ENCODE data around the gene SERPINB11.

The SERPINB11 gene

DNA sequence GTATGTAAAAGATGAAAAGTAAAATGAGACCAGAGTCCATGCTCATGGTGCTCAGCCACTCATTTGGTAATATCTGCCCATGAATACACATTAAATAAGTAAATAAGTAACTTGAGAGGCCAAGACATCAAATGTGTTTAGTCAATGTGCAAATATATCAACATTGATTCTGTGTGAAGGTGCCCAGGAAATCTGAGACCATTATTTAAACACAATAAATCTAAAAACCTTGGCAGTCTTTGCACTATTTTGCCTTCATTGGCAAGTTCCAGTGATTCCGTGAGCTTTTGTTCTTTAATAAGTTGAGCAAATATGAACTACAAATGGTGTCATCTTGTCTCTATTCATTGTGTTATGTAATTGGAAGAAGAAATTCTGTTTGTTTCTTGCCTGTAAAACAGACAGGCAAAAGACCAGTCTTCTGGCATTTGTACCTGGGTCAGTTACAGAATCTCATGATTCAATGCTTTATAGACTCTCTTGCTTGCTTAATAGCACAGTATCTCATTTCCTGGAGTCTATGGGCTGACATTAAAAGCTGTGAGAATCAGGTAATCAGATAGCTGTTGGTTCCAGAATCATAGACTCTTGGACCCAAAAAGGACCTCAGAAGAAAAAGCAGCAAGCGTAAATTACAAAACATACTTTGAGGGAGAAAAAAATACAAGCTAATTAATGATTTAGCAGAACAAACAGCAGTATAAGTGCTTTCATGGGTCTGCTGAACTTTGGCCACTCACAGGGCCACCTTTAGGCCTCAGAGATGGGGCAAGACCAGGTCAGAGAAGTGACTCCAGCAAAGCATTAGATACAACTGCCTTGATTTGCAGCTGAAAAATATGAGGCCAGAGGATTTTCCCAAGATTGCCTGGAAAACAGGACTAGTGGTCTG, 21.1 kb upstream of the SERPINB11 start:
- no peak for DNase-seq (ENCODE audit: low read depth)
- H3K4me3 ChIP-seq (ENCODE audit: control insufficient read depth, low read depth, low read length) = no peak overlapping the region
- TF ChIP-seq, protein P1, sequence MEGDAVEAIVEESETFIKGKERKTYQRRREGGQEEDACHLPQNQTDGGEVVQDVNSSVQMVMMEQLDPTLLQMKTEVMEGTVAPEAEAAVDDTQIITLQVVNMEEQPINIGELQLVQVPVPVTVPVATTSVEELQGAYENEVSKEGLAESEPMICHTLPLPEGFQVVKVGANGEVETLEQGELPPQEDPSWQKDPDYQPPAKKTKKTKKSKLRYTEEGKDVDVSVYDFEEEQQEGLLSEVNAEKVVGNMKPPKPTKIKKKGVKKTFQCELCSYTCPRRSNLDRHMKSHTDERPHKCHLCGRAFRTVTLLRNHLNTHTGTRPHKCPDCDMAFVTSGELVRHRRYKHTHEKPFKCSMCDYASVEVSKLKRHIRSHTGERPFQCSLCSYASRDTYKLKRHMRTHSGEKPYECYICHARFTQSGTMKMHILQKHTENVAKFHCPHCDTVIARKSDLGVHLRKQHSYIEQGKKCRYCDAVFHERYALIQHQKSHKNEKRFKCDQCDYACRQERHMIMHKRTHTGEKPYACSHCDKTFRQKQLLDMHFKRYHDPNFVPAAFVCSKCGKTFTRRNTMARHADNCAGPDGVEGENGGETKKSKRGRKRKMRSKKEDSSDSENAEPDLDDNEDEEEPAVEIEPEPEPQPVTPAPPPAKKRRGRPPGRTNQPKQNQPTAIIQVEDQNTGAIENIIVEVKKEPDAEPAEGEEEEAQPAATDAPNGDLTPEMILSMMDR (conservative IDR thresholded peaks at IDR 0.05; ENCODE audit: control insufficient read depth, insufficient read depth, low read depth, low read length) = no peak

DNA sequence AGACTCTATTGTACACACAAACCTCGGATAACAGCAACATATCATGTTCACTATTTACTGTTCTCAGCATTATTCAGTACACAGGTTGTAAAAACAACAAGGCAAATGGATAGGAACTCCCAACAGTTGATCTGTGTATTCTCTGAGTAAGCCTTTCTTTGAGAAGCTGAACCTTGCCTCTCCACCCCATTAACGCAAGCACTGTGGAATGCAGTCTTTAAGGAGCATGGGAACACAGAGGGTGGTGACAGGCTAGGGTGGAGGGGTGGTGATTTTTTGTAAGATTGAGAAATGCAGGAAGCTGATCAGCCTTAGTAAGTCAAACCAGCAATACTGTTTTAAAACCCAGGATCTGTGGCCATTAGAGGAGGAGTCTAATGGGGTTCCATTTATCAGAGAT, 19.6 kb upstream of the SERPINB11 start:
- no peak overlapping the region for H3K4me3 ChIP-seq (ENCODE audit: control insufficient read depth, low read depth, low read length)
- DNase-seq (ENCODE audit: low read depth) = peak; percentile 97

DNA sequence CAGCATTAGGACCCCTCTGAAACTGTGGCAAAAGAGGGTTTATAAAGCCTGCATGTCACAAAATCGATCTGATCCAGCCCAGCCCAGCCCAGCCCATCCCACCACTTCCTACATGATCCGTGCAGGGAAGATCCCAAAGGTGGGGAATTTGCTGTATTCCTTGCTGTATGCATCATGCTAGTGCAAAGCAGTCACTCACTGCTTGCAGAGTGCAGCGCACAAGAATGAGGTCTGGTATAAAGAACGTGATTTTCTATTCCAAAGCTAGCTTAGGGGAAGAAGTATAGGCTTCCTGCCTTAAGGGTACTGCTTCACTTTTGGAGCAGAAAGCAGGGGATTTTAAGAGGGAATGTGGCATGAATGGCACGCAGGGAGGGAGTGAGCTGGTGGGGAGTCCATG, 18.9 kb upstream of the SERPINB11 start:
- TF ChIP-seq, protein P1 (conservative IDR thresholded peaks at IDR 0.05; ENCODE audit: control insufficient read depth, insufficient read depth, low read depth, low read length) = no peak
- no peak for DNase-seq (ENCODE audit: low read depth)
- H3K4me3 ChIP-seq (ENCODE audit: control insufficient read depth, low read depth, low read length) = no peak overlapping the region

More for the DNA sequence above, 19.6 kb upstream of the SERPINB11 start:
- TF ChIP-seq, protein P1 (conservative IDR thresholded peaks at IDR 0.05; ENCODE audit: control insufficient read depth, insufficient read depth, low read depth, low read length) = no peak

DNA sequence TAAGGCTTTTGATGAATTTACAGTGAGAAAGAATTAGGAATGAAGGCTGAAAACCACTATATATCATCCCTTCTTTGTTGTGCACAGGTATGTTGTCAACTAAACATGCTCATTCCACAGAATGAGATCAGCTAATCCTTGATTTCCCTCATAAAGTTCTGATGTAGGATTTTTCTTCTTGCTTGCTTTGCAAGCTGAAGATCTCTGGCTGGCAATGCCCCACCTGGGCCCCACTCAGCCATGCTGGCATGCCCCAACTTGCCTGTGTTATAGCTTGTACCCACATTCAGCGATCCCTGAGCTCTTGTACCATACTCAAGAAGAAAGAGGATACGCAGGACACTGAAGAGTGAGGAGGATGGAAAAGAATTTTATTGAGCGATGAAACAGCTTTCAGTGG, 18.0 kb upstream of the SERPINB11 start:
- no peak overlapping the region for H3K4me3 ChIP-seq (ENCODE audit: control insufficient read depth, low read depth, low read length)
- TF ChIP-seq, protein P1 (conservative IDR thresholded peaks at IDR 0.05; ENCODE audit: control insufficient read depth, insufficient read depth, low read depth, low read length) = no peak

DNA sequence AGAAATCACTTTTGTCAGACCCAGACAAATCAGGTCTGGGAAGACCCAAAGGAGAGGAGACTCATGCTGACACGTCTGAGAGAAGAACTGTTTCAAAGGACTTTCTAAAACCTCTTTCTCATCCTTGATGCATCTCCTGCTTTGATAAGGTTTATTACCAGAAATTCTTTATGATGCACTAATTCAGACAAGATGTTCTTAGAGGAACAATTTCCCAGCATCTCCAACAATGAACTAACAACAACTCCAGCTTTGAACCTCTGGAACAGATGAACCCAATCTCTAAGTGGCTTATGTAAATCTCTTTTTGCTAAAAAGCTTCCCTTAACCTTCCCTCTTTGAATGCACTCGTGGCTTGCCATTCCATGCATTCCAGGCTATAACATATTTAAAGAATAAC, 15.9 kb upstream of the SERPINB11 start:
- TF ChIP-seq, protein P1 (conservative IDR thresholded peaks at IDR 0.05; ENCODE audit: control insufficient read depth, insufficient read depth, low read depth, low read length) = no peak
- H3K4me3 ChIP-seq (ENCODE audit: control insufficient read depth, low read depth, low read length) = no peak overlapping the region
- DNase-seq (ENCODE audit: low read depth) = peak; percentile 16

More for the DNA sequence above, 18.0 kb upstream of the SERPINB11 start:
- no peak for DNase-seq (ENCODE audit: low read depth)

DNA sequence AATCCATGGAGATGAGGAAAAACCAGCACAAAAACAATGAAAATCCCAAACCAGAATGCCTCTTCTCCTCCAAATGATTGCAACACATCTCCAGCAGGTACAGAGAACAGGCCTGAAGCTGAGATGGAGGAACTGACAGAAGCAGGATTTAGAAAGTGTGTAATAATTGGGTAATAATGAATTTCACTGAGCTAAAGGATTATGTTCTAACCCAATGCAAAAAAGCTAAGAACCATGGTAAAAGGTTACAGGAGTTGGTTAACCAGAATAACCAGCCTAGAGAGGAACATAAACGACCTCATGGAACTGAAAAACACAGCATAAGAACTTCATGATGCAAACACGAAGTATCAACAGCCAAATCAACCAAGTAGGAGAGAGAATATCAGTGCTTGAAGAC, 13.7 kb upstream of the SERPINB11 start:
- no peak for DNase-seq (ENCODE audit: low read depth)
- TF ChIP-seq, protein P1 (conservative IDR thresholded peaks at IDR 0.05; ENCODE audit: control insufficient read depth, insufficient read depth, low read depth, low read length) = no peak

More for the DNA sequence above, 13.7 kb upstream of the SERPINB11 start:
- no peak overlapping the region for H3K4me3 ChIP-seq (ENCODE audit: control insufficient read depth, low read depth, low read length)

Measured in fibroblast of mammary gland (primary cell).